Measurements from ENCODE around the gene GOLT1A. TPM values are rescaled to one million over a fixed set of nuclear protein-coding genes. Genes with fewer than 3 reads are reported as not detected.

Gene GOLT1A
- total RNA-seq, 1 experiment from 2014 or later: not detected

Other genes starting within 250 kb of the GOLT1A start
- gene SOX13, start 140.9 kb downstream of the GOLT1A start, total RNA-seq (2014; rRNA removed; shearing (Covaris generic); ENCODE audit: low replicate concordance): not detected in 2 replicates
- not detected in 2 replicates for gene ETNK2, start 61.9 kb downstream of the GOLT1A start, total RNA-seq (2014; rRNA removed; shearing (Covaris generic); ENCODE audit: low replicate concordance)
- gene REN, start 47.7 kb downstream of the GOLT1A start, total RNA-seq (2014; rRNA removed; shearing (Covaris generic); ENCODE audit: low replicate concordance): not detected in 2 replicates
- gene KISS1, start 17.5 kb downstream of the GOLT1A start, total RNA-seq (2014; rRNA removed; shearing (Covaris generic); ENCODE audit: low replicate concordance): not detected in 2 replicates
- gene PLEKHA6, start 145.9 kb upstream of the GOLT1A start, total RNA-seq (2014; rRNA removed; shearing (Covaris generic); ENCODE audit: low replicate concordance): 0.30 TPM in 1 of 2 replicates, not detected in the other
- 34.7 and 53.5 TPM in 2 replicates for gene PPP1R15B, start 197.8 kb upstream of the GOLT1A start, total RNA-seq (2014; rRNA removed; shearing (Covaris generic); ENCODE audit: low replicate concordance)

All from Karpas-422 (cell line).